Measurements from ENCODE around the gene NR2C2.

- TF ChIP-seq, protein P1, sequence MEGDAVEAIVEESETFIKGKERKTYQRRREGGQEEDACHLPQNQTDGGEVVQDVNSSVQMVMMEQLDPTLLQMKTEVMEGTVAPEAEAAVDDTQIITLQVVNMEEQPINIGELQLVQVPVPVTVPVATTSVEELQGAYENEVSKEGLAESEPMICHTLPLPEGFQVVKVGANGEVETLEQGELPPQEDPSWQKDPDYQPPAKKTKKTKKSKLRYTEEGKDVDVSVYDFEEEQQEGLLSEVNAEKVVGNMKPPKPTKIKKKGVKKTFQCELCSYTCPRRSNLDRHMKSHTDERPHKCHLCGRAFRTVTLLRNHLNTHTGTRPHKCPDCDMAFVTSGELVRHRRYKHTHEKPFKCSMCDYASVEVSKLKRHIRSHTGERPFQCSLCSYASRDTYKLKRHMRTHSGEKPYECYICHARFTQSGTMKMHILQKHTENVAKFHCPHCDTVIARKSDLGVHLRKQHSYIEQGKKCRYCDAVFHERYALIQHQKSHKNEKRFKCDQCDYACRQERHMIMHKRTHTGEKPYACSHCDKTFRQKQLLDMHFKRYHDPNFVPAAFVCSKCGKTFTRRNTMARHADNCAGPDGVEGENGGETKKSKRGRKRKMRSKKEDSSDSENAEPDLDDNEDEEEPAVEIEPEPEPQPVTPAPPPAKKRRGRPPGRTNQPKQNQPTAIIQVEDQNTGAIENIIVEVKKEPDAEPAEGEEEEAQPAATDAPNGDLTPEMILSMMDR (IDR thresholded peaks at IDR 0.05; ENCODE audit: insufficient read depth, low read length, poor library complexity, severe bottlenecking) = no peak
- no peak for TF ChIP-seq EZH2phosphoT487 (conservative IDR thresholded peaks at IDR 0.05; ENCODE audit: low read length)
These were observed 4.3 kb upstream of the NR2C2 start for GRCh38 chr3:14943042-14943441.
